NCI-H446 treated with DMSO at 0.1 percent for 48 hours (cell line): Measurements from ENCODE around the gene ZFYVE21.

Experiments used
- DNase-seq: peaks from one replicate; lab custom pipeline; 2025; lab: John Stamatoyannopoulos, UW

The ZFYVE21 gene

DNA sequence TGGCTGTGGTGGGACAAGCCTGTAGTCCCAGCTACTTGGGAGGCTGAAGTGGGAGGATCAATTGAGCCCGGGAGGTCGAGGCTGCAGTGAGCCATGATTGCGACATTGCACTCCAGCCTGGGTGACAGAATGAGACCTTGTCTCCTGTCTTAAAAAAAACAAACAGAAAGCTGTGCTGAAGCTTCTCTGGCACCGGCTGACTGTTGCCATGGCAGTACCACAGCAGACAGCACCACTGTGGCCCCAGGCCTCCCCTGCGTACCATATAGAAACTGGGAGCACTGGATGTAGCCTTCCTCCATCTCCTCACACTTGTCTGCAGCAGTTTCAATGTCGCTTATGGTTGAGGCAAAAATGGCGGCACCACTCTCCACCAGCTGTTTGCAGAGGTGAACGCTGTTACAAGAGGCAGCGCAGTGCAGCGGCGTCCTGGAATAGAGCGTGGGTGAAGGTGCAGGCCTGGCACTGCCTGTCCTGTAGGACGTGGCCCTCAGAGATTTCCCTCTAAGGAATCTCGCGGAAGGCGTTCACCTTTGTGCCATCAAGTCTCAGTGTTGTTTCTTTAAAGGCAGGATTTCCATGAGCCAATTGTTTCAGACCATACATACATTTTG lies 21.9 kb downstream of the ZFYVE21 start:
- no peak for DNase-seq

DNA sequence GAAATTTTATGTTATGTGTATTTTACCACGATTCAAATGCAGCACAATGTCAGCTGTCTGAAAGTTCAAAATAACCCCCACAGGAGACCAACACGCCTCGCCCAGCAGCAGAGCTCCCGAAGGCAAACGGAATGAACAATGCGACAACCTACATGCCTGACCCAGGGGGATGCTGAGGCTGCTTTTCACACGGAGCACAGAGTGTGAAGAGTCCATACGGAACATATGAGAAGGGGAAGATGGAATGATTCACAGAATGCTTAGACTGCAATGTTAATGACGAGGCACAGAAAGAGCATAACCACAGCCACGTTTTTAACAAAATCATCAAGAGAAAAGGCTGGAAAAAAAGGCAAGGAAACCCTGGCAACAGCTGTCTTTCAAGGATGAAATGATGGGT lies 22.6 kb downstream of the ZFYVE21 start:
- DNase-seq: no peak

DNA sequence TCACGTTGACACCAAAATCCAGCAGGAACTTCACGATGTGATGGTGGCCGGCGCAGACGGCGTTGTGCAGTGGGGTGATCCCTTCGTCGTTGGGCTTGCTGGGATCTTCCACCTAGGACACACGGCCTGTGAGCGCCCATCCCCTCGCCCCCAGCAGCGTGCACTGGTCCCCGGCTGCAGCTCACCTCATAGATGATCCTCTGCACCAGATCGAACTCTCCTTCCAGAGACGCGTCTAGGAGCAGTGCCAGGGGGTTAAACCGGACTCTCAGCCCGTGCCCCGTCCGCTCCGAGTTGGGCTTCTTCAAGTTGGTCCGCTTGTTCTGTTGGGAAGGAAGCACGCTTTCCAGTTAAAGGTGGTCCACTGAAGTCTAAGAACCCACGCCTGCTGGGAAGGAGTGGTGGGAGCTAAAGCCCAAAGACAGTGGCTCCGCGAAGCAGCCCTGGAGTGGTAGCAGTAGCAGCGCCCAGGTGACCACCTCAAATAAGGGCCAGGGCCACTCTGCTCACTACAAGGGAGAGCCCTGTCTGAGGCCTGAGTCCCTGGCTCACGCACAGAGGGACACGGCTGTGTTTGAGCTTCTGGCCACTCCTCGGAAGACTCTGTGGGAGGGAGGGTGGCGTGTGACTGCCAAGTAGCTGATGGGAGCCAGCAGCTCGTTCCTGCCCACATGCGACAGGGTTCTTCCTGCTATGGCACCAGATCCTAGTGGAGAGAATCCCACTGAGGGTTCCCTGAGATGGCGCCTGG lies 23.3 kb downstream of the ZFYVE21 start:
- no peak for DNase-seq

DNA sequence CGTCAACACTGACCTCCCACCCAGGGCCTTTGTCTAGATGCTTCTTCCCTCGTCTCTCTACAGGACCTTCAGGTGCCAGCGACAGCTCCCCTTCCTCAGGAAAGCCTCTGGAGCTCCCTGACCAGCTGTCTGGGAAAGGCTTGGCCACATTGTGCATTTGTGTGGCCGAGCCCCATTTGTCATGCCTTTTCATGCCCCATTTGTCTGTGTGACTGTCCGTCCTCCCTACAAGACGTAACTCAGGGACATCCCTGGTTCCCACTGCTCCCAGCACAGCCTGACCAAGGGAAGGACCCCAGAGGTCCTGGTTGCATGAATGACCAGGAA lies 23.8 kb downstream of the ZFYVE21 start:
- DNase-seq: no peak

DNA sequence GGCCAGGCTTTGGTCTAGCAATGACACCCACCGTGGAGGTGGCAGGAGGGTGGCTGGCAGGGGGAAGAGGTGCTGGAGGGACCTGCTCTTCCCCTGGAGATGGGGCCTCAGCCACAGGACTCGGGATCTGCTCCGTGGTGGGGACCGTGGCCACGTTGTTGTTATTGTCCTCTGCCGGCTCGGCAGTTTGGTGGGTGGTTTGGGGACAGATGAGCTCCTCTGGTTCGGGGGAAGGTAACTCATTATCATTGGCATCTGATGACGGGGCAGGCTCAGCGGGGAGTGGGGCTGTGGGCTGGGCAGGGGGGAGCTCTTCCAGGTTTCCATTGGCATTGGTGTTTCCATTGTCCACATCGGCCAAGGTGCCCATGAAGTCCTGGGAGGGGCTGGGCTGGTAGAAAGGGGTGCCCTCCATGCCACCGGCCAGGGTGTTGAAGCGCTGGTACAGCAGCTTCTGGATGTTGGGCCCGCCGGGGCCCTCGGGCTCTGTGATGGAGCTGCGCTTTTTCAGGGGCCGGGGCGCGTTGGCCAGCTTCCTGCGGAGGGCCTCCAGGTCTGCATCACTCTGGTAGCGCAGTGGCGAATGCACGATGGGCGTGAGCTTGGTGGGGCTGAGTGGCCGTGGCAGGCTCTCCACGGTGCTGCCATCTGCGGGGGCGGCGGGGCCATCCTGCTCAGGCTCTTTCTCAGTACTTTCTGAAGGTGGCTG lies 24.3 kb downstream of the ZFYVE21 start:
- no peak for DNase-seq

DNA sequence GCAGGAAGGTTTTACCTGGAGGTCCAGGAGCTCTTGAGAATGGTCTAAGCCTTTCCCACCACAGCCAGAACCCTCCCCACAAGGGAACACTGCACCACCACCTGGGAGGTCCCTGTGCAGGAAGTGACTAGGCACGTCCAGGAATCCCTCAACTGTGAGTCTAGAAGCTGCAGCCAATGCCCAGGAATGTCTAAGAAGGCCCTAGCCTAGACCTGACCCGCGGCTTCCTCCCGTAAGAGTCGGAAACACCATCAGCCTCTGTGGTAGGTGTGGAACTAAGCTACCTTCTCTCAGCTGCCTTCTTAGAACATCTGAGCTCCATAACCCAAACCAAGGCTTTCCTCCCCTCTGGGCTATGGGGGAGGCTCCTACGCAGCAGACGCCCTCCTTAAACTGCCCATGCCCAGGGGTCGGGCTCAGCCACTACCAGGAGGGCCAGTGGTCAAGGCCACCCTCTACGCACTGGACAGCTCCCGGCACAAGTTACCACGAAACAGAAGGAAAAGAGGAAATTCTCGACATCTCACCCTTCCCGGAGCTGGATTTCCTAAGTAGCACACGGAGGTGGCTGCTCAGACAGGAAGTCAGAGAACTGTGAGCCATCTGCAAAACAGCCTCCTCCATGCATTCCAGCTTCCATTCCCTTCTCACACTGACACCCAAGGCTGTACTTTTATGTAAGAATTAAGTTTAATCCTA lies 25.5 kb downstream of the ZFYVE21 start:
- DNase-seq: no peak

DNA sequence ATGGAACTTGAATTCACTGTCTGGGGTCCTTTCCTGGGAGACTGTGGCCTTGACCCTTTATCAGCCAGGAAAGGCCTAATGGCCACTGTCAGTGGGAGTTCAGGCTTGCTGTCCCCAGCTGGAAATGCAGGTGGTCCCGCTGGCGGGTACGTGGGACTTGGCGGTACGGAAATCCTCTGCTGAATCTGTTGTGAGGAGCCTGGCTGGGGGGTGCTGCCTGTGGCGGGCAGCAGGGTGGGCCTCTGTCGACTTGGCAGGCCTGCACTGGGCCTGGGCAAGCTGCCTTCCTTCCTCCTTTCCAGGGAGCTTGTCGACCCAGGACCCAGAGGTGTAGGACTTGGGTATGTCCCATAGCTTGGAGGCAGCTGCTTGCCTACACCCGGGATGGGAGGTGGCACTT lies 26.3 kb downstream of the ZFYVE21 start:
- DNase-seq: no peak

DNA sequence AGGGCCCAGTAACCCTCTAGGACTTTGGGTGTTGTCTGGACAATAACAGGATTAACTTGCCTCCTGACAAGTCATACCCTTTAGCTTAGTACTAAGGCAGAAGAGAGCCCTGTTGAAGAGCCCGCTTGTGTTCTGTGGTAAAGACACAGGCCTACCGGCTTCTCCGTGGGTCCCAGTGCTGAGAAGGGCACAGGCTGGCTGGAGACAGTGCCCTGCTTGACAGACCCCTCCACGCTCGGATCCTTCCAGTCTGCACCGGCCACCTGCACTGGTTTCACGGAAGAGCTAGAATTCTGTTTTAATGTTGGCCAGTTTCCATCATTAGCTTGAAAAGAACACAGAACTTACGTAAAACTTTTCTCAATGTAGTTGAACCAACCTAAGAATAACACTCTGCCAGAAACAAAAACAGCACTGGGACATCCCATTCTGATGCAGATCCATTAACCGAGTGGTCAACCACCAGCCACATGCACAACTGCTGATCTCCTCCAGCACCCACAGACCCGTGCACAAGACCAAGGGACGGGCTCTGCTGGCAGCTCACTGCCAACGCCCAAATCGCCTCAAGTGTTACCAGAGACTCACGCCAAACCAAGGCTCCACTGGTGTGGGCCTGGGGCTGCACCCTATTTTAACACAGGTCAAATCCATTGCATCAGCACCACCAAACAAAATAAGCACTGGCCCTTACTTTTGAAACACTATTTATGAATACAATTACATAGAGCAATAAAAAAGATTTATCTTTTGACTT lies 27.1 kb downstream of the ZFYVE21 start:
- DNase-seq: no peak

DNA sequence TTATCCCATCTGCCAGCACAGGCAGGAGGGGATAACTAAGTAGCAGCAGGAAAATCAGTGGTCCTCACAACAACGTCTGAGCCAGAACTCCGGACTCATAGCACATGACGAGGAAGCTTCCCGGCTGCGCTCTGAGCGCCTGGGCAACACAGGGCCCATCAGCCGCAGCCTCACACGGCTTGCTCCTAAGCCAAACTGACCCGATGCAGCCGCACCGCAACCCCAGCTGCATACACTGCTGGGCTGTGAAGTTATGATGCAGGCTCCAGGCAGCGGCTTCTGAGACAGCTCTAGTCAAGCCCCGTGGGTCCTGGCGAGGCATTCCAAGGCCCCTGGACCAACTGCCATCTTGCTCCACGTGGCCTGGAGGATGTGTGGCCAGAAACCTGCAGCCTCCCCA lies 28.1 kb downstream of the ZFYVE21 start:
- DNase-seq: no peak

DNA sequence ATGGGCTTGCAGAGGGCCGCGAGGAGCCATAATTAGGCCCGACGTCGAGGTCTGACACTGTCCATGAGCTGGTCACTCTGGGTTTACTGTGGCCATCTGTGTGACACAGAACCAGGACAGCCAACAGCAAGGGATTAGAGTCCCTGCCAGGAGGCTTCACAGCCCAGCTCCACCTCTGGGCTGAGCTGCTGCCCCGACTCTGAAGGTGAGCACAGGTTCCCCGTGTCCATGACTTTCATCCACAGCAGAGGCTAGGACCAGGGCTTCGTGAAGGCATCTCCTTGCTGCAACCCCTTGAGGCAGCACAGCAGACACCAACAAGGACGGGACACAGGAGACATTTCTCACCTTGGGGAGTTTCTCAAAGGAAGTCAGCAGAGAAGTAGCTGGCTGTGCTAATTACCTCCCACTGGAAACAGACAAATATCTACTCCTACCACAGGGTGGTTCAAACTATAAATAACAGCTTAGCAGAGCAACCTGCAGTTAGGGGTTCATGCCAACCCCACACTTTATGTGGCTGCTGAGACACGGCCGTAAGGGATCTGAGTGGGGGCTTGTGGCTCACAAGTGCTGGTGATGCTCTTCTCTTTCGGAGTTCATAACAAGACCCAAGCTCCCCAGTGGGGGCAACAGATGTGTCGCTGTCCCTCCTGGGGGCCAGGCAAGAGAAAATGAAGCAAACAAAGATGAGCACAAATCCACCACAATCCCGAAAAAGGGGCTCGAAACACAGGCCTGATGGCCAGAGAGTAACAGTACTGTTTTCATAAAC lies 29.2 kb downstream of the ZFYVE21 start:
- DNase-seq: no peak

DNA sequence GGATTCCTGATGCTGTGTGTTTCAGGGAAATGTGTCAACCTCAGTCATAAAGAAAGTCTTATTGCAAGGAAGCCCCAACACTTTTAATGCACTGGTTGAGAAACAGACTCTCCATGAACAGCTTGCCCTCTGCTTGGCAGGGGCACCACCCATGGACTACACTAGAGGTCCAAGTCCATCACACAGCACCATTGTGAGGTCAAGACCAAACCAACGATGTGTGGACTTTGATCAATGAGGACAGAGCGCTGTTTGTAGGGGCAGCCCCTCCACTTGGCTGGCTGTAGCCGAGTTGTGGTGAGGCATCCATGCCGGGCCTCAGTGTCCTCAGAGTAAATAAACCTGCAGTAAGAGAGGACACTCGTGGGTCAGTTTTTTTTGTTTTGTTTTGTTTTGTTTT lies 29.8 kb downstream of the ZFYVE21 start:
- DNase-seq: no peak

DNA sequence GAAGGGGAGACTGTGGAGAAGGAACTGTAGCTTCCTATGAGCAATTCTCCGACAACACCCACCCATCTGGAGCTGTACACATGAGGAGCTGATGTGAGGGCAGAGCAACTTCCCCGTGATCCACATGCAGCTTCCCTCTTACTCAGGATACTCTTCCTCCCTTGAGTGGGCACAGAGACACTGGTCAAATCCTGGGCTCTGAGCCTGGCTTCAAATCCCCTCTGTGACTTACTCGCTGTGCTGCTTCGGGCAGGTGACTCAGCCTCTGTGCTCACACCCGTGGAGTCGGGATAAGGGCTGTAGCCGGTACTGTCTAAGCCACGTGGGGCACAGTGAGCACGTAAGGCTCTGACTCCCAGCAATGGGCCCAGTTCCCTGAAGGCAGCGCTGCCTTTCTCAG lies 31.1 kb downstream of the ZFYVE21 start:
- DNase-seq: no peak

DNA sequence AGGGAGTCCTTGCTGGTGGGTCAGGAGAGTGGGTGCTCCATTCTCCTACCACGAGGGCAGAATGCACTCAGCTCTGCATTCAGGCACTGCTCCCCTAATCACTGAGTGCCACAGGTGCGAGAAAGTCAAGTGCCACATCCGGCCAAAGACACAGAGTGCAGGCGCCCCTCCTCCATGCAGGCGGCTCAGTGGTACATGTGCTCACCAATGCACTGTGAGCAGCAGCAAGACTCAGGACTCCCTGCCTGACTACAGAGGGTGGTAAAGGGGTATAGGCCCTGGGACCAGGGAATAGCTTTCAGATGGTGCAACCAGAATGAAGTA lies 32.9 kb downstream of the ZFYVE21 start:
- DNase-seq: no peak

DNA sequence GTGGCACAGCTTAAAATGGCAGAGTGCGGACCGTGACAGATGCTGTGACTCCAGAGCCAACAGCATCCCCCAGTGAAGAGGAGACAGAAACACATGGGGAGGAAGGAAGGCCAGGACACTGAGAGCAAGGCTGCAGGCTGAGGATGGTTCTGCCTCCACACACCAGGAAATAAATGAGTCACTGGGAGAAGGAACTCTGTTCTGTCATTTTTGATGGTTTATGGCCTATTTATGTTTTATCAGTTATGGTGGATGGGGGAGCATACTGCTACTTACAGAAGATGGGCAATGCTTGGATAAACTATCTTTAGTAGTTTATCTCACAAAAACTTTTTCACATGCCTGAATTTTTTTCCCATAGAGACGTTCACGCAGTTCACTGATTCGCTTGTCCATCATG lies 33.8 kb downstream of the ZFYVE21 start:
- DNase-seq: no peak

DNA sequence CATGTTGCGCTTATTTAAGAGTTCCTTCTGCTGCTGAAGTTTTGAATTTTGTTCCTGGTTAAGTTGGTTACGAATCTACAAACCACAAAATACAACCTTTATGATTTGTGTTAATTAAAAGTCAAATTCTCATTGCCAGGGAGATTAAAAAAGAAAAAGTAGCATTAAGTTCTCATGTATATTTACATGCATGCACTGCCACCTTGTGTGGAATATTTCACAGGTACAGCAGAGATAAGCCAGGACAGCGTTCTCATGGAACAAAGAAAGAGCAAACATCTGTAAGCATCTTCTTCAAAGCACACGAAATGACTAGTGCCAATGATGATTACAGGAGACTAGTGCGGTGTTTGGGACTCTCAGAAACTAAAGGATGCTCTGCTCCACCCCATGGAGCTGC lies 34.2 kb downstream of the ZFYVE21 start:
- no peak for DNase-seq

DNA sequence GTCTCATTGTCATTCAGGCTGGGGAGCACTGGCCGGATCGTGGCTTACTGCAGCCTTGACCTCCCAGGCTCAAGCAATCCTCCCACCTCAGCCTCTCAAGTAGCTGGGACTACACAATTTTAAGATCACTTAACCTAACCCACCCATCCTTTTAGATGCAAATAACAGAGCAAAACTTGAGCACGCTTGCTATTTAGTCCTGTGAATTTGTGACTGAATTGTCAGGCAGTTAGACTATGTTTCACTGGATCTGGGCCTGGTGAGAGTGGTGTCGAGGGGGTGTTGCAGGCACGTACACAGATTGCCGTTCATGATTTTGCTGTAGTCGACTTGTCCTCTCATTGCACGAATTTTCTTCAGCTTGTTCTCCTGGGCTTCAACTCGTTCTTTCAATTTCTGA lies 38.2 kb downstream of the ZFYVE21 start:
- no peak for DNase-seq

DNA sequence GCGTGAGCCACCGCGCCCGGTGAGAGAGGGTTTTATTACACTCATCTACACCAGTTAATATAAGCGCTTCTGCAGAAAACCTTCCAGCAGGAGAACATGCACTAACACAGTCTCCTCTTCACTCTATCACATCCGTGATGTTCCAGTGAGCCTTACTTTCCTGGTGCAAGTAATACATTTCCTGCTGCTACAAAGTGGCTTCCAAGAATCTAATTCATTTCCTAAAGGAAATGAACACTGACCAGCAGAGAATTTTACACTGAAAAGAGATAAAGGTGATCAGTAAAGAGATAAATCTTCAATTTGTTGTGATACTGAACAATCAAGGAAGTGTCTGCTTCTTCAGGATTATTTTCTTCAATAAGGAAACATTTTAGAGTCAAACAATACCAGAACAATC lies 39.5 kb downstream of the ZFYVE21 start:
- DNase-seq: no peak

DNA sequence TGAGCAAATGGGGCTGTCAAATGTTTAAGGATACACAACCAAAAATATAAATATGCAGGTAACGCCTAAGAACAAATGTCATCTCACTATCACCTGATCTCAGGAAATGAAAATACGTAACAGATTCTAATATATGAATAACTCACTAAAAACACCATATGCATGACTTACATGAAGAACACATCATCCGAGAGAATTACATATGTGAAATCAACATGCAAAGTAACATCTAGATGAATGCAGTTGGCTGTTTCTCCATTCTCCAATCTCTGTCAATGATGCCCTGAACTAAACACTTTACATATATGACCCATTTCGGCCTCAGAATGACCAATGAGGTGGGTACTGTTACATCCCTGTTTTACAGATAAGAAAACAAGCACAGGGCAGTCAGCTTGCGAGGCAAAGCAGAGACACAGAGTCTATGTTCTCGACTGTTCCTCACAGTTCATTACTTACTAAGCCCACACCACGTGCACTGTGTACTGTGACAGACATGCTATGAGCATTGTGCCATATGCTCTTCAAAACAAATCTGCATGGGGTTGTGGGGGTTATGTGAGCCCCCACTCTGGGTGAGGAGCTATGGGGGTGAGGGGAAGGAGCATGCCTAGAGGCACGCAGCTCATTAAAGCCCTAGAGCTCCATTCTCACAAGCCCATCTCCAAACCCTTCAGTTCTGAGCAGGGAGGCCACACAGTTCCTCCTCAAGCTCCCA lies 42.6 kb downstream of the ZFYVE21 start:
- DNase-seq: no peak

DNA sequence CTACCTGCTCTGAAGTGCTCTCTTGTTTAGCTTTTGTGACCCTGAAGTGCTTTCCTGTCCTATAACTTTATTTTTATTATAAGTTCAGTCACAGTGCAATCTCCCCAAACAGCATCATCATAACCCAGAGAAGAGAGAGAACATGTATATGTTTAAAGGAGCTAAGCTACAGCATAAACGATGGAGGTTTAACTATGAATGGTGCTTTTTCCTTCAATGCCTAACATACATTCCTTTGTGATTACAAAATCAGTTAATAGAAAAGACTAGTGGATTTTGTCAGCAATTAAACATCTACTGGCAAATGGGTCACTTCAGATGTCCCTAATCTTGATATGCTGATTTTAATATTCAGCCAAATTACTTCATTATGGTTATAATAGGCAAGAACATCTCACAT lies 46.4 kb downstream of the ZFYVE21 start:
- DNase-seq: no peak

DNA sequence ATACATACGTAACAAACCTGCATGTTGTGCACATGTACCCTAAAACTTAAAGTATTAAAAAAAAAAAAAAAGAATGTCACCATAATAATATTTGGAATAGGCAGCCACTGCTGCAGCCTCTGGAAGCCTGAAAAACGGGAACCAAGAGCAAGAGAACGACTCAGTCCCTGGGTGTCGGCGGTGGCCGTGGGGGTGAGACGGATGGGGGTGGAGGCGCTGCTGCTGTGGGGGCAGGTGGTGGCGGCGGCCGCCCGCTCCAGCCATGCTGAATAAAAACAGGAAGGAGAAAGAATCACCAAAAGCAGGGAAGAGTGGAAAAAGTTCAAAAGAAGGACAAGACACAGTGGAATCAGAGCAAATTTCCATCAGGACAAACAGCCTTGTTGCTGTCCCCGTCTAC lies 46.9 kb downstream of the ZFYVE21 start:
- DNase-seq: no peak
